GM23248 (cell line): ENCODE data around the gene WDR38. TPM values are rescaled to one million over a fixed set of nuclear protein-coding genes. Genes with fewer than 3 reads are reported as not detected.

Experiments used
- DNase-seq: peaks from one replicate; pipeline ENCODE4 v3.0.0-alpha.2; 2015
- H2AFZ ChIP-seq: fragments of 200-600 bp; sonication (generic); 2 replicates; pipeline ENCODE4 v1.6.1; 2016; ENCODE audit warnings: antibody characterized with exemption
- H3F3A ChIP-seq: fragments of 200-600 bp; sonication (generic); 2 replicates; pipeline ENCODE4 v1.6.1; 2016; ENCODE audit warnings: mild to moderate bottlenecking, antibody characterized with exemption, mixed run types; ENCODE audit not compliant: insufficient read depth
- H3K27ac ChIP-seq: fragments of 200-600 bp; sonication (generic); 2 replicates; pipeline ENCODE4 v1.5.1; 2016; ENCODE audit warnings: mild to moderate bottlenecking
- H3K27me3 ChIP-seq: fragments of 200-600 bp; sonication (generic); replicated peaks from 2 replicates; pipeline ENCODE4 v1.6.1; 2016; ENCODE audit warnings: mild to moderate bottlenecking; ENCODE audit not compliant: insufficient read depth
- H3K36me3 ChIP-seq: fragments of 200-600 bp; sonication (generic); 2 replicates; pipeline ENCODE4 v1.6.1; 2016; ENCODE audit warnings: low read depth, mild to moderate bottlenecking
- H3K4me1 ChIP-seq: fragments of 200-600 bp; sonication (generic); 2 replicates; pipeline ENCODE4 v1.6.1; 2016; ENCODE audit warnings: mild to moderate bottlenecking; ENCODE audit not compliant: insufficient read depth
- H3K4me2 ChIP-seq: fragments of 200-600 bp; sonication (generic); one replicate; pipeline ENCODE4 v1.6.1; 2016; ENCODE audit warnings: mild to moderate bottlenecking; ENCODE audit not compliant: unreplicated experiment
- H3K4me3 ChIP-seq: fragments of 200-600 bp; sonication (generic); 2 replicates; pipeline ENCODE4 v1.5.1; 2016; ENCODE audit warnings: mild to moderate bottlenecking
- H3K79me2 ChIP-seq: fragments of 200-600 bp; sonication (generic); 2 replicates; pipeline ENCODE4 v1.6.1; 2016; ENCODE audit warnings: mild to moderate bottlenecking; ENCODE audit not compliant: insufficient read depth
- H3K9ac ChIP-seq: fragments of 200-600 bp; sonication (generic); 2 replicates; pipeline ENCODE4 v1.6.1; 2016; ENCODE audit warnings: mild to moderate bottlenecking
- H3K9me2 ChIP-seq: fragments of 200-600 bp; sonication (generic); 2 replicates; pipeline ENCODE4 v1.6.1; 2016; ENCODE audit warnings: mixed run types, mild to moderate bottlenecking, moderate library complexity; ENCODE audit not compliant: insufficient read depth
- H3K9me3 ChIP-seq: fragments of 200-600 bp; sonication (generic); one replicate; pipeline ENCODE4 v1.6.1; 2017; ENCODE audit warnings: low read depth
- H4K20me1 ChIP-seq: fragments of 200-600 bp; sonication (generic); 2 replicates; pipeline ENCODE4 v1.6.0; 2016; ENCODE audit not compliant: insufficient read depth
- EZH2 ChIP-seq: fragments of 200-600 bp; sonication (generic); IDR thresholded peaks from 2 replicates; pipeline ENCODE4 v1.6.1; 2018; ENCODE audit warnings: antibody characterized with exemption, mild to moderate bottlenecking; ENCODE audit not compliant: insufficient read depth, poor library complexity, severe bottlenecking
- EZH2phosphoT487 ChIP-seq: fragments of 200-600 bp; sonication (generic); IDR thresholded peaks from 2 replicates; pipeline ENCODE4 v1.6.1; 2018; ENCODE audit warnings: antibody characterized with exemption, moderate library complexity, mild to moderate bottlenecking, low read depth; ENCODE audit not compliant: insufficient read depth
- WGBS, 2 experiments: methylation state at CpG; one replicate each; pipeline ENCODE4 v1.1.6; 2015 to 2017; ENCODE audit warnings: low lambda C conversion rate in 2 of 2, low coverage in 1 of 2; ENCODE audit errors: missing lambda C conversion rate in 2 of 2; 5-methylcytosine and 5-hydroxymethylcytosine counted together
- in situ Hi-C: fragments of 300-500 bp; cut with MboI; formaldehyde crosslinking; loops from 2 replicates; pipeline ENCODE4 v1.15.0; 2020
- polyA plus RNA-seq: library from polyadenylated mRNA; unstranded; fragments of >200 nt; fragmentation: Nextera tagmentation; extraction: Ambion mirVana; gene quantifications from 2 replicates; pipeline ENCODE4 v1.2.1, GENCODE V29; 2016
- total RNA-seq: library from RNA; depleted of rRNA; stranded (reverse); fragments of >200 nt; shearing (Covaris generic); gene quantifications from 2 replicates; pipeline ENCODE4 v1.2.3, GENCODE V29; 2014

Gene WDR38
- total and polyA plus RNA-seq, 2 experiments from 2014 or later: not detected

DNA sequence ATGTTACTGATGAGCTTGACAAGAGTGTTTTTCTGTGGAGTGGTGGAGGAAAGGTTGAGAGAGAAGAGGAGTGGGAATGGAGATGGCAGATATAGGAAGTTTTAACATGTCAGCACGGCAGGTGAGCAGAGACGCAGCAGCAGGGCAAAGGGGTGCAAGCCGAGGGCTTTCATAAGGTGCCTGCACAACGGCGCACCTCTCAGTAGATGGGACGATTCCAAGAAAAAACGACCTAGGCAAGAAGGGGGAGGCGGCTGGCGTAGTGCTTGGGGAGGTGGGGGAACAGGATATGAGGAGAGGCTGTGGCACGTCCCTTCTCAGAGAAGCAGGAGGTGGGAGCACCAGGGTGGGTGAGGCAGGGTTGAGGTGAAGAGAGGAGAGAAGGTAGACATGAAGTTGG is 33.2 kb downstream of the WDR38 start:
- H3K4me2 ChIP-seq: no peak overlapping the region
- no peak overlapping the region for H3K27ac ChIP-seq
- H4K20me1 ChIP-seq: no peaks in the 10 kb centered on the region; the same call in 1 of the 2 replicates
- no peaks in the 10 kb centered on the region for H3K4me1 ChIP-seq
- DNase-seq: no peak
- TF ChIP-seq EZH2: no peak
- TF ChIP-seq EZH2phosphoT487: no peak
- no peaks in the 10 kb centered on the region for H3K9me2 ChIP-seq
- H3K4me3 ChIP-seq: no peak overlapping the region
- H3K9me3 ChIP-seq: no peaks in the 10 kb centered on the region
- no peaks in the 10 kb centered on the region; the same call in 1 of the 2 replicates for H3K36me3 ChIP-seq
- in situ Hi-C loops: no loop called here
- no peaks in the 10 kb centered on the region for H3K27me3 ChIP-seq
- H3K9ac ChIP-seq: no peak overlapping the region
- H3F3A ChIP-seq: no peaks in the 10 kb centered on the region
- no peaks in the 10 kb centered on the region for H3K79me2 ChIP-seq
- H2AFZ ChIP-seq: no peak overlapping the region
- 85 to 88% methylated on average over 10 of the region's 10 CpGs for WGBS, 2 experiments

DNA sequence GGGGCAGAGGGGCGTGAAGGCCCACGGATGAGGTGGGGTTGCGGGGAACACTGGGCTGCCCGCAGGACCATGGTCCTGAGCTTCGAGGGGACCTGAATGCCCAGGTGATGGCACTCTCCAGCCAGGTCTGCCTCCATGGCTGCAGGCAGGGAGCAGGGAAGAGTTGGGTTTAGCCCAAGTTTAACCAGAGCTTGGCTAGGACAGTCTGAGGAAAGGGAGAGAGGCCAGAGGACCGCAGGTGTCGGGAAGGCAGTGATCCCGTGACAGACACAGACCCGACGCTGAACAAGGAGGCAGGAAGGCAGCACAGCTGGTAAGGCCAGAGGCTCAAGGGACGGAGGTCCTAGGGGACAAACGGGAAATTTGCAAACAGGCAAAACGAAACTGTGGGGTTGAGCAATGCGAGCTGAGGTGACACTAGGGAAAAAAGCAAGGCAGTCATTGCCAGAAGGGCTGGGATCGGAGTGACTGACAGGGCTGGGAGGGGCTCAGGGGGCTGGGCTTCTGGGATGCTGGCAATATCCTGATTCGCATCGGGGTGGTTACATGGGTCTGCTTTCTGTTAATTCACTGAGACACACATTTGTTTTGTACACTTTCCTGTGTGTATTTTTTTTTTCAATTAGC is 33.7 kb downstream of the WDR38 start:
- no peak for DNase-seq
- in situ Hi-C loops: no loop called here
- no peaks in the 10 kb centered on the region for H3K4me1 ChIP-seq
- H3K4me2 ChIP-seq: no peak overlapping the region
- H3K79me2 ChIP-seq: no peaks in the 10 kb centered on the region
- no peak overlapping the region for H3K27ac ChIP-seq
- H3K4me3 ChIP-seq: no peak overlapping the region
- H3F3A ChIP-seq: no peaks in the 10 kb centered on the region
- TF ChIP-seq EZH2phosphoT487 (no peak), EZH2 (no peak)
- no peaks in the 10 kb centered on the region; the same call in 1 of the 2 replicates for H4K20me1 ChIP-seq
- no peaks in the 10 kb centered on the region for H3K9me2 ChIP-seq
- H2AFZ ChIP-seq: no peak overlapping the region
- WGBS, 2 experiments: 85 to 89% methylated on average over 17 of the region's 17 CpGs
- no peaks in the 10 kb centered on the region for H3K27me3 ChIP-seq
- no peaks in the 10 kb centered on the region; the same call in 1 of the 2 replicates for H3K36me3 ChIP-seq
- H3K9me3 ChIP-seq: no peaks in the 10 kb centered on the region
- H3K9ac ChIP-seq: no peak overlapping the region

DNA sequence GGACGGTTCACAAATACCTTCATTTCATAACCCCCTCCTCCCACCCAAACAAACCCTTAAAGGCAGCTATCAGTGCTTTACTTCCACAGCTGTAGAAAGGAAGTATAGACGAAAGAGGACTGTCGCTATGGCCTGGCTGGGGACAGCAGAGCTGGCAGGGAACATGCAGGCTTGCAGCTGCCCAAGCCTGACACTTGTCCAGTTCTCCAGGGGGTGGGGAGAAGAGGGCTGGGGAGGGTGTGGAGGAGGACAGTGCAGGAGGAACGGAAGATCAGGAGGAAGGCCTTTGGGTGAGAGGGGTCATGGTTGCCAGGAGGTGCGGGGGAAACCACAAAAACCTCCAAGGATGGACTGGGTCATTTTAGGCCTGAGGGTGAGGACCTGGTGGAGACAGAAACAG is 34.6 kb downstream of the WDR38 start:
- Histone ChIP-seq H3K36me3 (no peaks in the 10 kb centered on the region; the same call in 1 of the 2 replicates), H3K79me2 (no peaks in the 10 kb centered on the region), H3K27ac (no peak overlapping the region), H3K27me3 (no peaks in the 10 kb centered on the region), H4K20me1 (no peaks in the 10 kb centered on the region; the same call in 1 of the 2 replicates), H3K4me3 (no peak overlapping the region), H3K4me1 (no peaks in the 10 kb centered on the region), H3K9ac (no peak overlapping the region), H3K9me2 (no peaks in the 10 kb centered on the region), H2AFZ (no peak overlapping the region), H3K9me3 (no peaks in the 10 kb centered on the region), H3F3A (no peaks in the 10 kb centered on the region), H3K4me2 (no peak overlapping the region)
- 85 to 92% methylated on average over 5 of the region's 5 CpGs for WGBS, 2 experiments
- in situ Hi-C loops: no loop called here
- DNase-seq: no peak
- TF ChIP-seq EZH2: no peak
- no peak for TF ChIP-seq EZH2phosphoT487

DNA sequence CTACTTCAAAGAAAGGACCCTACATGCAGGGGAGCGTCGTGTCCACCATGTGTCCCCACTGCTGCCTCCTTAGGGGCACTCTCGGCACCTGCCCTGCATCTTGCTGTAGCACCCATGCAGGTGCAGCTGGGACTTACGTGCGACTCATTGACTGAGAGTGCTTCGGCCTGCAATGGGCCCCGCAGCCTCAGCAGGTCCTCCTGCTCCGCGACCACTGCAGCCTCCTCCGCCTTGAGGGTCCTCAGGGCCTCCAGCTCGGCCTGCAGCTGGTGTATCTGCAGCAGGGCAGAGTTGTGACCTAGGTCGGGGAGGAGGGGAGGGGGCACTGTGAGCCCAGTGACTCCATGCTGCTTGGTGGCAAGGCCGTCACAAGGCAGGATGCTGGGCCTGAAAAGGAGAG is 35.7 kb downstream of the WDR38 start:
- no peak for TF ChIP-seq EZH2phosphoT487
- no peak for TF ChIP-seq EZH2
- H3K4me3 ChIP-seq: no peak overlapping the region
- no peak overlapping the region for H3K4me2 ChIP-seq
- no peaks in the 10 kb centered on the region for H3K9me2 ChIP-seq
- H3K9ac ChIP-seq: no peak overlapping the region
- peaks cover 9% of the 10 kb centered on the region; the same call in 1 of the 2 replicates for H3K36me3 ChIP-seq
- in situ Hi-C loops: no loop called here
- no peaks in the 10 kb centered on the region for H3K4me1 ChIP-seq
- no peak for DNase-seq
- no peaks in the 10 kb centered on the region for H3K9me3 ChIP-seq
- no peaks in the 10 kb centered on the region for H3K27me3 ChIP-seq
- no peak overlapping the region for H3K27ac ChIP-seq
- no peaks in the 10 kb centered on the region for H3K79me2 ChIP-seq
- H3F3A ChIP-seq: no peaks in the 10 kb centered on the region
- no peak overlapping the region for H2AFZ ChIP-seq
- 87 to 91% methylated on average over 13 of the region's 13 CpGs for WGBS, 2 experiments
- no peaks in the 10 kb centered on the region; the same call in 1 of the 2 replicates for H4K20me1 ChIP-seq

DNA sequence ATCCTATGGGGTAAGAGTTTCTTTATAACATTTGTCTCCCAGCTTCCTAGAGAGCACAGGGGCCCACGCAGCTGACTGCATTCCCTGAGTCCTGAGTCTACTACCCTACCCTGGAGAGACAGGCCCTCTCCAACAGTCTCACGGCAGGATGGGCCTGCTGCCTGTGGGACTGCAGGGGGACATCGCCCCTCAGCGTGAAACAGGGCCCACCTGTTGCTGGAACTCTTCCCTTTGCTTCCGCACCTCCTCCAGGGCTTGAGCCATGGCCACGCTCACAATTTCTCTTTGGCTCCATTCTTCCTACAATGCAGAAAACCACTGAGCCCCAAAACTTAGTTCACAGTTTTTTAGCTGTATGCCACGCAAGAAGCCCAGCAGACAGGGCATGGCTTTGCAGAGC is 36.9 kb downstream of the WDR38 start:
- Histone ChIP-seq H3K9ac (no peak overlapping the region), H3K4me1 (no peaks in the 10 kb centered on the region), H3K79me2 (no peaks in the 10 kb centered on the region), H2AFZ (no peak overlapping the region), H3K4me2 (no peak overlapping the region), H3K36me3 (peaks cover 9% of the 10 kb centered on the region; the same call in 1 of the 2 replicates), H3K4me3 (no peak overlapping the region), H4K20me1 (no peaks in the 10 kb centered on the region; the same call in 1 of the 2 replicates), H3K9me3 (no peaks in the 10 kb centered on the region), H3K27me3 (no peaks in the 10 kb centered on the region), H3K27ac (no peak overlapping the region), H3K9me2 (no peaks in the 10 kb centered on the region), H3F3A (no peaks in the 10 kb centered on the region)
- no peak for DNase-seq
- in situ Hi-C loops: no loop called here
- no peak for TF ChIP-seq EZH2phosphoT487
- TF ChIP-seq EZH2: no peak
- 90 to 92% methylated on average over 7 of the region's 7 CpGs for WGBS, 2 experiments
